HEK293 (cell line): ENCODE measurements around the gene POT1.
"Not testable (repeated sequence)": the region's sequence is repeated elsewhere in the genome, so short reads cannot be mapped to it uniquely, and the experiment has no call there.

Source experiments
- CTCF ChIA-PET: fragments of 350-600 bp; formaldehyde crosslinking; extraction: SDS; loops from one replicate; lab custom pipeline; 2021; ENCODE audit warnings: antibody characterized with exemption; lab: Yijun Ruan, JAX
- POLR2A ChIA-PET: fragments of 300-600 bp; formaldehyde crosslinking; extraction: SDS; loops from one replicate; lab custom pipeline; 2020; ENCODE audit warnings: antibody characterized with exemption, inconsistent platforms; lab: Yijun Ruan, JAX
- H3K27ac ChIP-seq: fragments of 200-500 bp; sonication (Bioruptor generic); 2 replicates; pipeline ENCODE4 v1.5.1; 2014; ENCODE audit warnings: low read depth, low read length, control low read depth, inconsistent platforms; ENCODE audit errors: extremely low read depth
- H3K36me3 ChIP-seq, 2 experiments: fragments of 200-500 bp in 1 of 2; sonication (Bioruptor generic) in 1 of 2; 1 replicate in 1 of 2; 2 replicates in 1 of 2; pipeline ENCODE4 v1.5.1; 2014 to 2017; ENCODE audit warnings: inconsistent platforms in 2 of 2, low read length in 2 of 2; ENCODE audit not compliant: control insufficient read depth in 2 of 2, insufficient read depth in 1 of 2
- H3K4me1 ChIP-seq: fragments of 200-500 bp; sonication (Bioruptor generic); 2 replicates; pipeline ENCODE4 v1.5.1; 2014; ENCODE audit warnings: mild to moderate bottlenecking, low read length, inconsistent platforms; ENCODE audit not compliant: control insufficient read depth, insufficient read depth
- H3K4me3 ChIP-seq: 2 replicates; pipeline ENCODE4 v1.5.1; 2011; ENCODE audit warnings: low read depth, mild to moderate bottlenecking, control low read depth, low read length, moderate library complexity
- H3K9me3 ChIP-seq: fragments of 200-500 bp; sonication (Bioruptor generic); 2 replicates; pipeline ENCODE4 v1.5.1; 2014; ENCODE audit warnings: low read depth, low read length, inconsistent platforms; ENCODE audit not compliant: control insufficient read depth, insufficient read depth
- HOXC10 ChIP-seq: sonication (generic); formaldehyde crosslinking; IDR thresholded peaks from 2 replicates; pipeline ENCODE4 v1.8.1; 2023; ENCODE audit warnings: mild to moderate bottlenecking, missing genetic modification reagents
- IKZF3 ChIP-seq: fragments of 450-650 bp; IDR thresholded peaks from 2 replicates; pipeline ENCODE4 v1.5.0; 2018; ENCODE audit warnings: missing biosample characterization, mild to moderate bottlenecking, missing genetic modification characterization, moderate library complexity
- OVOL3 ChIP-seq: fragments of 450-650 bp; formaldehyde crosslinking; IDR thresholded peaks from 2 replicates; pipeline ENCODE4 v1.5.1; 2016; ENCODE audit warnings: missing biosample characterization, missing genetic modification characterization
- PATZ1 ChIP-seq: fragments of 450-650 bp; formaldehyde crosslinking; IDR thresholded peaks from 2 replicates; pipeline ENCODE4 v1.5.1; 2016; ENCODE audit warnings: missing biosample characterization, missing genetic modification characterization
- SP2 ChIP-seq: fragments of 450-650 bp; formaldehyde crosslinking; IDR thresholded peaks from 2 replicates; pipeline ENCODE4 v1.5.1; 2016; ENCODE audit warnings: missing biosample characterization, missing genetic modification characterization
- TRIM28 ChIP-seq: IDR thresholded peaks from 2 replicates; pipeline ENCODE4 v1.6.1; 2011; ENCODE audit warnings: low read length, control low read depth, borderline replicate concordance
- ZIC2 ChIP-seq: fragments of 450-650 bp; formaldehyde crosslinking; IDR thresholded peaks from 2 replicates; pipeline ENCODE4 v1.5.1; 2016; ENCODE audit warnings: missing biosample characterization, missing genetic modification characterization
- ZNF169 ChIP-seq: fragments of 450-650 bp; formaldehyde crosslinking; IDR thresholded peaks from 2 replicates; pipeline ENCODE4 v1.5.1; 2016; ENCODE audit warnings: missing biosample characterization, missing genetic modification characterization
- ZNF174 ChIP-seq: fragments of 450-650 bp; formaldehyde crosslinking; IDR thresholded peaks from 2 replicates; pipeline ENCODE4 v1.5.0; 2017; ENCODE audit warnings: missing biosample characterization, mild to moderate bottlenecking, missing genetic modification characterization
- ZNF26 ChIP-seq: fragments of 450-650 bp; formaldehyde crosslinking; IDR thresholded peaks from 2 replicates; pipeline ENCODE4 v1.5.1; 2016; ENCODE audit warnings: missing biosample characterization, missing genetic modification characterization
- ZNF280D ChIP-seq: fragments of 450-650 bp; formaldehyde crosslinking; IDR thresholded peaks from 2 replicates; pipeline ENCODE4 v1.5.1; 2016; ENCODE audit warnings: missing biosample characterization, missing genetic modification characterization
- ZNF404 ChIP-seq: fragments of 450-650 bp; formaldehyde crosslinking; IDR thresholded peaks from 2 replicates; pipeline ENCODE4 v1.5.1; 2017; ENCODE audit warnings: missing biosample characterization, missing genetic modification characterization
- ZNF510 ChIP-seq: fragments of 450-650 bp; formaldehyde crosslinking; IDR thresholded peaks from 2 replicates; pipeline ENCODE4 v1.5.1; 2018; ENCODE audit warnings: mild to moderate bottlenecking, missing genetic modification characterization, missing biosample characterization; ENCODE audit not compliant: insufficient replicate concordance
- ZNF544 ChIP-seq: fragments of 450-650 bp; formaldehyde crosslinking; IDR thresholded peaks from 2 replicates; pipeline ENCODE4 v1.5.0; 2017; ENCODE audit warnings: missing biosample characterization, missing genetic modification characterization
- ZNF585B ChIP-seq: fragments of 450-650 bp; formaldehyde crosslinking; IDR thresholded peaks from 2 replicates; pipeline ENCODE4 v1.5.1; 2016; ENCODE audit warnings: missing biosample characterization, missing genetic modification characterization
- TF ChIP-seq, protein P1 (sequence below): fragments of 450-650 bp; formaldehyde crosslinking; IDR thresholded peaks from 2 replicates; pipeline ENCODE4 v1.5.1; 2016; ENCODE audit warnings: missing biosample characterization, missing genetic modification characterization

The POT1 gene

GRCh38 chr7:124959676-124960075 is 30.1 kb upstream of the POT1 start:
- Histone ChIP-seq H3K36me3 (no peaks in the 10 kb centered on the region), H3K27ac (no peak overlapping the region), H3K9me3 (no peaks in the 10 kb centered on the region), H3K4me3 (no peak overlapping the region), H3K4me1 (no peaks in the 10 kb centered on the region)
- POLR2A ChIA-PET: no interaction called here
- CTCF ChIA-PET: no interaction called here
- TF ChIP-seq ZNF174 (no peak), HOXC10 (CRISPR knock-in tag) (no peak), IKZF3 (tag by site-specific recombination) (no peak), ZNF26 (no peak), SP2 (tag by site-specific recombination) (no peak), ZNF544 (no peak), ZNF169 (tag by site-specific recombination) (no peak), ZIC2 (tag by site-specific recombination) (no peak), ZNF280D (no peak), TRIM28 (no peak), OVOL3 (tag by site-specific recombination) (no peak), ZNF404 (no peak), PATZ1 (tag by site-specific recombination) (no peak), ZNF510 (no peak)
- TF ChIP-seq, protein P1, sequence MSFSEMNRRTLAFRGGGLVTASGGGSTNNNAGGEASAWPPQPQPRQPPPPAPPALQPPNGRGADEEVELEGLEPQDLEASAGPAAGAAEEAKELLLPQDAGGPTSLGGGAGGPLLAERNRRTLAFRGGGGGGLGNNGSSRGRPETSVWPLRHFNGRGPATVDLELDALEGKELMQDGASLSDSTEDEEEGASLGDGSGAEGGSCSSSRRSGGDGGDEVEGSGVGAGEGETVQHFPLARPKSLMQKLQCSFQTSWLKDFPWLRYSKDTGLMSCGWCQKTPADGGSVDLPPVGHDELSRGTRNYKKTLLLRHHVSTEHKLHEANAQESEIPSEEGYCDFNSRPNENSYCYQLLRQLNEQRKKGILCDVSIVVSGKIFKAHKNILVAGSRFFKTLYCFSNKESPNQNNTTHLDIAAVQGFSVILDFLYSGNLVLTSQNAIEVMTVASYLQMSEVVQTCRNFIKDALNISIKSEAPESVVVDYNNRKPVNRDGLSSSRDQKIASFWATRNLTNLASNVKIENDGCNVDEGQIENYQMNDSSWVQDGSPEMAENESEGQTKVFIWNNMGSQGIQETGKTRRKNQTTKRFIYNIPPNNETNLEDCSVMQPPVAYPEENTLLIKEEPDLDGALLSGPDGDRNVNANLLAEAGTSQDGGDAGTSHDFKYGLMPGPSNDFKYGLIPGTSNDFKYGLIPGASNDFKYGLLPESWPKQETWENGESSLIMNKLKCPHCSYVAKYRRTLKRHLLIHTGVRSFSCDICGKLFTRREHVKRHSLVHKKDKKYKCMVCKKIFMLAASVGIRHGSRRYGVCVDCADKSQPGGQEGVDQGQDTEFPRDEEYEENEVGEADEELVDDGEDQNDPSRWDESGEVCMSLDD (tag by site-specific recombination): no peak

DNA sequence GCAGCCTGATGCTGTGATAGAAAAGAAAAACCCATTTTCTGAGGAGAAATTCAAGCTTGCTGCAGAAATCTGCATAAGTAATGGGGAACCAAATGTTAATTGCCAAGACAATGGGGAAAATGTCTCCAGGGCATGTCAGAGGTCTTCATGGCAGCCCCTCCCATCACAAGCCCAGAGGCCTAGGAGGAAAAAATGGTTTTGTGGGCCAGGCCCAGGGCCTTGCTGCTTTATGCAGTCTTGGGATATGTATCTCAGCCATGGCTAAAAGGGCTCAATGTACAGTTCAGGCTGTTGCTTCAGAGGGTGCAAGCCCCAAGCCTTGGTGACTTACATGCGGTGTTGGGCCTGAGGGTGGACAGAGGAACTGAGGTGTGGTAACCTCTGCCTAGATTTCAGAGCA is 28.3 kb upstream of the POT1 start:
- CTCF ChIA-PET, H3K4me3 ChIP-seq, H3K9me3 ChIP-seq, H3K27ac ChIP-seq, H3K4me1 ChIP-seq, POLR2A ChIA-PET, H3K36me3 ChIP-seq: not testable (repeated sequence)
- peak; percentile 94 for TF ChIP-seq ZNF585B
